HCT116 (cell line): ENCODE data around the gene KATNAL2.

Source experiments
- CTCF ChIP-seq, 3 experiments: fragments of 200-600 bp in 1 of 3; sonication (generic) in 1 of 3; IDR thresholded peaks in 2 of 3; conservative IDR thresholded peaks in 1 of 3; 2 replicates each; pipeline ENCODE4 v1.5.1; 2012 to 2017; ENCODE audit warnings: low read depth in 2 of 3, low read length in 2 of 3, antibody characterized with exemption in 1 of 3, borderline replicate concordance in 1 of 3, control low read depth in 1 of 3, mild to moderate bottlenecking in 1 of 3, mixed read lengths in 1 of 3, mixed run types in 1 of 3, moderate library complexity in 1 of 3; ENCODE audit not compliant: insufficient read depth in 1 of 3
- EZH2phosphoT487 ChIP-seq: fragments of 200-600 bp; IDR thresholded peaks from 2 replicates; pipeline ENCODE4 v1.6.1; 2018; ENCODE audit warnings: antibody characterized with exemption, borderline replicate concordance
- POLR2A ChIP-seq: IDR thresholded peaks from 2 replicates; pipeline ENCODE4 v1.7.0; 2011; ENCODE audit warnings: borderline replicate concordance; ENCODE audit not compliant: insufficient read depth, insufficient read length; ENCODE audit errors: extremely low read depth
- POLR2AphosphoS5 ChIP-seq: IDR thresholded peaks from 2 replicates; pipeline ENCODE4 v1.6.1; 2011; ENCODE audit warnings: mild to moderate bottlenecking, low read depth, low read length, moderate library complexity
- ZFX ChIP-seq: fragments of 450-650 bp; IDR thresholded peaks from 2 replicates; pipeline ENCODE4 v1.6.1; 2017

- TF ChIP-seq POLR2A (no peak), EZH2phosphoT487 (no peak), POLR2AphosphoS5 (no peak), CTCF (IDR thresholded peaks at IDR 0.05 in 2 of 3, conservative IDR thresholded peaks at IDR 0.05 in 1 of 3; ENCODE audit: borderline replicate concordance in 1 of 3, insufficient read depth in 1 of 3, low read depth in 2 of 3, low read length in 2 of 3) (no peak), ZFX (no peak)
Measured at GRCh38 chr18:46888965-46889364, 28.4 kb upstream of the KATNAL2 start.
